Measurements from ENCODE around the gene EPG5. TPM values are rescaled to one million over a fixed set of nuclear protein-coding genes. Genes with fewer than 3 reads are reported as not detected.

EPG5 gene
- total and polyA plus RNA-seq, 10 of the 15 experiments (the other 5 are each of a cell fraction or from before 2014, with no cell fraction given) = 1.9 to 27.7 (median 9.0) TPM

DNA sequence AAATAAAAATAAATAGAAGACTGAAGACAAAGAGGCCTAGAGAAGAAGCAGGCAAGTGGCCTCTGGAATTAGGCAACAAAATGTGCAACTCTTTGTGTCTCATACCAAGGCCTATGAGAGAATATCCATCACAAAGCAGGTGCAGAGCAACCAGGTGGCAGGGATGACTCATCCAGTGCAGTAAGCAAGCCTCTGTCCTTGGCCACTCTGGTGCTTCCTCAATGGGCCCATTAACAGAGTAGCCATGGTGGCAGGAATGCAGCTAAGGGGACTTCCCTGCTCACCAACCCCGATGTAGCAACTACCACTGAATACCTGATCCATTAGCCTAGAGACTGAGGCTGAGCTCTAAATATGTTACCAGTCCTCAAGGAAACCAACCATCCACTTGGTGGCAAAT is 11.0 kb upstream of the EPG5 start:
- no peaks in the 10 kb centered on the region for H3K79me2 ChIP-seq (ENCODE audit: control insufficient read depth, insufficient read depth, low read length)
- H3K27ac ChIP-seq (ENCODE audit: control insufficient read depth, insufficient read depth) = no peak overlapping the region
- FAIRE-seq = no peak
- DNase-seq (ENCODE audit: low read depth, low spot score) = no peak
- H4K20me1 ChIP-seq (ENCODE audit: control insufficient read depth, insufficient read depth) = no peaks in the 10 kb centered on the region
- ATAC-seq = peak; percentile 66
- ChIA-PET POLR2A (no interaction called here), CTCF (interaction anchor here (1.2 to 6.9 kb wide), 3 partner anchors 93 to 312 kb away, joined by 3 to 30 read pairs (median 3); no protein-coding TSS in a partner anchor), SMC1A (ENCODE audit: uncharacterized antibody, unreplicated experiment) (interaction anchor here (0.6 to 1.0 kb wide), 2 partner anchors 96 to 122 kb away, joined by 3 to 4 read pairs; no protein-coding TSS in a partner anchor), RAD21 (ENCODE audit: unreplicated experiment) (no interaction called here)
- no peak overlapping the region for H3K9ac ChIP-seq (ENCODE audit: control insufficient read depth, insufficient read depth, low read length)
- intact Hi-C loops (cut with micrococcal nuclease; ENCODE audit: unreplicated experiment) (loop anchor here (5.0 kb wide), 1 partner anchor 94 kb away; the partner anchor contains the start of gene PSTPIP2), in situ Hi-C loops (cut with MboI) (loop anchor here (10.0 kb wide), 1 partner anchor 283 kb away; no protein-coding TSS in a partner anchor)
- no peak overlapping the region for H3K4me2 ChIP-seq (ENCODE audit: control insufficient read depth, insufficient read depth)
- no peak for TF ChIP-seq JUND (IDR thresholded peaks at IDR 0.05; ENCODE audit: low read depth, low read length)
- no peak for TF ChIP-seq ZNF207 (IDR thresholded peaks at IDR 0.05; ENCODE audit: borderline replicate concordance)
- TF ChIP-seq NRF1 (conservative IDR thresholded peaks at IDR 0.05; ENCODE audit: low read depth, low read length) = no peak
- no peak for TF ChIP-seq SUZ12 (IDR thresholded peaks at IDR 0.05; ENCODE audit: unreplicated experiment)
- no peak overlapping the region for H3K4me3 ChIP-seq
- no peaks in the 10 kb centered on the region for H3K9me3 ChIP-seq (replicated peaks; ENCODE audit: control insufficient read depth, insufficient read depth, low read length)
- no peaks in the 10 kb centered on the region for H3K4me1 ChIP-seq (ENCODE audit: control insufficient read depth, insufficient read depth, low read length)
- no peaks in the 10 kb centered on the region for H3K27me3 ChIP-seq (replicated peaks in 1 of 2; ENCODE audit: control insufficient read depth in 2 of 2, insufficient read depth in 2 of 2, low read length in 1 of 2)
- 0% methylated on average over 1 of the region's 1 CpG for WGBS (ENCODE audit: insufficient coverage, insufficient replicate concordance, low lambda C conversion rate, missing lambda C conversion rate)
- no peak overlapping the region for H2AFZ ChIP-seq (ENCODE audit: control insufficient read depth, low read depth, low read length)
- no TSS peak for BruUV-seq (replicated peaks)
- no peaks in the 10 kb centered on the region for H3K36me3 ChIP-seq (ENCODE audit: control insufficient read depth in 2 of 2, insufficient read depth in 2 of 2, low read length in 1 of 2)

GRCh38 chr18:45976974-45977373 is 9.8 kb upstream of the EPG5 start:
- WGBS (ENCODE audit: insufficient coverage, insufficient replicate concordance, low lambda C conversion rate, missing lambda C conversion rate) = 28% methylated on average over 5 of the region's 5 CpGs
- Histone ChIP-seq H4K20me1 (ENCODE audit: control insufficient read depth, insufficient read depth) (no peaks in the 10 kb centered on the region), H2AFZ (ENCODE audit: control insufficient read depth, low read depth, low read length) (no peak overlapping the region), H3K4me2 (ENCODE audit: control insufficient read depth, insufficient read depth) (no peak overlapping the region), H3K27me3 (replicated peaks in 1 of 2; ENCODE audit: control insufficient read depth in 2 of 2, insufficient read depth in 2 of 2, low read length in 1 of 2) (no peaks in the 10 kb centered on the region), H3K4me3 (no peak overlapping the region), H3K4me1 (ENCODE audit: control insufficient read depth, insufficient read depth, low read length) (no peaks in the 10 kb centered on the region), H3K27ac (ENCODE audit: control insufficient read depth, insufficient read depth) (no peak overlapping the region), H3K79me2 (ENCODE audit: control insufficient read depth, insufficient read depth, low read length) (no peaks in the 10 kb centered on the region), H3K9me3 (replicated peaks; ENCODE audit: control insufficient read depth, insufficient read depth, low read length) (no peaks in the 10 kb centered on the region), H3K36me3 (ENCODE audit: control insufficient read depth in 2 of 2, insufficient read depth in 2 of 2, low read length in 1 of 2) (no peaks in the 10 kb centered on the region), H3K9ac (ENCODE audit: control insufficient read depth, insufficient read depth, low read length) (no peak overlapping the region)
- in situ Hi-C loops (cut with MboI) = loop anchor here (10.0 kb wide), 1 partner anchor 282 kb away; no protein-coding TSS in a partner anchor
- DNase-seq (ENCODE audit: low read depth, low spot score) (no peak), ATAC-seq (no peak), FAIRE-seq (no peak)
- BruUV-seq (replicated peaks) = no TSS peak
- SMC1A ChIA-PET (ENCODE audit: uncharacterized antibody, unreplicated experiment) = interaction anchor here (0.6 to 2.4 kb wide), 4 partner anchors 97 to 313 kb away, joined by 3 to 8 read pairs (median 4); no protein-coding TSS in a partner anchor
- no peak for TF ChIP-seq RELA (IDR thresholded peaks at IDR 0.05; ENCODE audit: borderline replicate concordance, partially characterized antibody)
- no peak for TF ChIP-seq ZNF592 (IDR thresholded peaks at IDR 0.05)
- no peak for TF ChIP-seq LARP7 (IDR thresholded peaks at IDR 0.05)
- no peak for TF ChIP-seq TARDBP (IDR thresholded peaks at IDR 0.05; ENCODE audit: borderline replicate concordance)
- no peak for TF ChIP-seq SMAD1 (IDR thresholded peaks at IDR 0.05; ENCODE audit: low read depth, partially characterized antibody)
- POLR2A ChIA-PET = no interaction called here
- CTCF ChIA-PET = interaction anchor here (0.6 to 6.9 kb wide), 6 partner anchors 38 to 642 kb away, joined by 3 to 30 read pairs (median 4); no protein-coding TSS in a partner anchor
- RAD21 ChIA-PET (ENCODE audit: unreplicated experiment) = interaction anchor here (0.5 to 2.4 kb wide), 3 partner anchors 42 to 161 kb away, joined by 3 to 10 read pairs (median 5); no protein-coding TSS in a partner anchor
- intact Hi-C loops (cut with micrococcal nuclease; ENCODE audit: unreplicated experiment) = loop anchor here (5.0 kb wide), 1 partner anchor 95 kb away; the partner anchor contains the start of gene PSTPIP2
